GM18511 (cell line): Measurements from ENCODE around the gene RAB25.
A peak's percentile ranks its signal among the peaks of the same experiment; 100 is the strongest.

Source experiments
- ATAC-seq: cut with Tn5 transposase; IDR thresholded peaks from one replicate; pipeline ENCODE4 v1.9.1; 2021; ENCODE audit warnings: mild to moderate bottlenecking, moderate library complexity; ENCODE audit not compliant: unreplicated experiment

Gene RAB25

GRCh38 chr1:156078728-156079127 lies 17.8 kb downstream of the RAB25 start:
- no peak for ATAC-seq

DNA sequence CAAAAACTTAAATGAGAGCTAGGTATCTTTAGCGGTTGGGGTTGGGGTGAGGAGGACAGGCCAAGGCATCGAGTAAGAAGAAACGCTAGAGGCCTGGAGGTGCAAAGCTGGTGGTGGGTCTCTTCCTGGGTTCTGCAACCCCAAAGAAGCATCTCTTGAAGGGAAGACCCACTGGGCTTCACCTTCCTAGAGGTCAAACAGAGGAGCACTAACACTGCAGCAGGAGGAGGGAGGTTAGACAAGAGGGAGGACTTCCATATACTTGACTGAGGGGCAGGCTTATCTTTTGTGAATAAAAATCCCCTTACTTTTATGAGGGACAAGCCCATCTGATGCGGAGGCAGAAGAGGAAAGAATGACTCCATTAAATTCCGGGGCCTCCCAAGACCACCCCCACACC lies 18.8 kb downstream of the RAB25 start:
- no peak for ATAC-seq

GRCh38 chr1:156080241-156080862 lies 19.4 kb downstream of the RAB25 start:
- no peak for ATAC-seq

- no peak for ATAC-seq
Observed at GRCh38 chr1:156080863-156081179, 19.9 kb downstream of the RAB25 start.

- ATAC-seq = no peak
Observed at GRCh38 chr1:156081180-156081916, 20.4 kb downstream of the RAB25 start.

GRCh38 chr1:156081917-156082308 lies 21.0 kb downstream of the RAB25 start:
- no peak for ATAC-seq

- ATAC-seq = no peak
Observed at GRCh38 chr1:156082309-156083091, 21.5 kb downstream of the RAB25 start, which contains the start of gene MEX3A. Gene MEX3A (minus strand): TSS chr1:156082465. CDS start chr1:156081998, 467 bp downstream.

DNA sequence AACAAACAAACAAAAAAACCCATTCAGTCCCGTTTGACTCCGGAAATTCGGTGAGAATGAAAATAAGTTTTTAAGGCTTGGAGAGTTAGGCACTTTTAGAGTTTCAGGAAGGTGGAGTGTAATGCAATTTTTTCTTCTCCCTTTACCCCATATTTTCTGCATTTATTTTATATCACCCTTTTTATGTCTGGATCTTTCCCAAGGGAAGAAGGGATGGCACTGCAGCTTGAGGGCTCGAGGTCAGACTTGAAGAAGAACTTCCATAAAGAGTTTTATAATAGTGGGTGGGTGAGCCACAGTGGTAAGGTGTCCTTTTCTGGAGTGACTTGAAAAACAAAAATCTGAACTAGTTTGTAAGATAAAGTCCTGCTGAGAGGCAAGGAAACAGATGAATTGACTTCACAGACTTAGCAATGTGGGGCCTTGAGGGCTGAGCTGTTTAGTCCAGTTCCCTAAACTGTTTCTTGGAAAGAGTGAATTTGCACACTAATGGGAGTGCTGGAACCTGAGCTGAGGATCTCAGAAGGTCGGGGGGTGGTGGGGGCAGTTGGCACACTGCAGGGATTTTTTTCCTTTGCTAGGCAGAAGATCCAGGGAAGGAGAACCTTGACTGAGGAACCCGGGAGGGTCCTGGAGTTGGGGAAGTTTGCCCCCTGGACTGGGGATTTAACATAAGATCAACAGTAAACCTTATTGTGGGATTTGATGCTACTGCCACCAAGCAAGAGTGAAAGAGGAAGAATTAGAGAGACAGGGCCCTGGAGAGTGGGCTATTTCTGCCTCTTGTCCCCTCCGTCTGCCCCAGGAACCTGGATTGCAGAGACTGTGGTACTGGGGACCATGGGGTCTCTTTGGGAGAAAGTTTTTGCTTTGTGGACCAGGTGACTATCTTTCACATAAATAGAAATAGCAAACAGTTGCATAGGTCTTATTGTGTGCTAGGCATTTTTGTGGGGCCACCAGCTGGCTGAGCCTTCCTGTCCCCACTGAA lies 23.1 kb downstream of the RAB25 start:
- no peak for ATAC-seq

DNA sequence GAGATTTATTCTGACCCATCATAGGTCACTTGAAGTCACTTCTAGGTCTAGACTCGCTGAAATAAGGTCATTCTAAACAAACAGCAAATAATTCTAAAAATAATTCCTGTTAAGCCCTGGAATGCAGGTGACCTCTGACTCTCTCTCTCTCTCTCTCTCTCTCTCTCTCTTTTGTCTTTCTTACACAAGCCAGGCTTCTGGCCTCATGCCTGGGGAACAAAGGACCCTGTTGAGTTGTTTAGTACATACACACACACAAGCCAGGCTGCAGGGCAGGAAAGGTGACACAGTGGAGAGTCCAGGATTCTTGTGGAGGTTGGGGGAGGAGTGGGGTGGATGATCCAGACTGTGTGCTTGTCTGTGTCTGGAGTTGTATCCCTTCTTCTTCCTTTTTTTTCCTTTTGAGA lies 25.3 kb downstream of the RAB25 start:
- ATAC-seq = no peak

DNA sequence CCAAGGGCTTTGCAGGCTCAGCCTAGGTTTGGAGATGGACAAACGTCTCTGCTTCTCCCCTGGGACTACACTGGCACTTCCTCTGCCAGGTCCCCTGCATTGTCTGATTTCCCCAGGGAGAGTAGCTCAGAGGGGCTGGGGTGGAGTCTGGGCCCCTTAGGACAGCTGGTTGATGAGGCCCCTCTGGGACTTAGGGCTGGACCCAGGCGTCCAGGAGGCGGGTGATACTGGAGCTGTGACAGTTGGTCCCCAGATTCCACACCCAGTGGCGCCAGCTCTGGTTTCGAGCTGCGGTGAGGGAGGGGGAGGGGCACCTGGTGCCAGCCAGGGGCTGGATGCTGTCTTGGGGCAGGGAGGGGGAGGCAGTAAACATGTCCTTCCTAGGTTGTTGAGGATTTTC lies 28.7 kb downstream of the RAB25 start:
- no peak for ATAC-seq

DNA sequence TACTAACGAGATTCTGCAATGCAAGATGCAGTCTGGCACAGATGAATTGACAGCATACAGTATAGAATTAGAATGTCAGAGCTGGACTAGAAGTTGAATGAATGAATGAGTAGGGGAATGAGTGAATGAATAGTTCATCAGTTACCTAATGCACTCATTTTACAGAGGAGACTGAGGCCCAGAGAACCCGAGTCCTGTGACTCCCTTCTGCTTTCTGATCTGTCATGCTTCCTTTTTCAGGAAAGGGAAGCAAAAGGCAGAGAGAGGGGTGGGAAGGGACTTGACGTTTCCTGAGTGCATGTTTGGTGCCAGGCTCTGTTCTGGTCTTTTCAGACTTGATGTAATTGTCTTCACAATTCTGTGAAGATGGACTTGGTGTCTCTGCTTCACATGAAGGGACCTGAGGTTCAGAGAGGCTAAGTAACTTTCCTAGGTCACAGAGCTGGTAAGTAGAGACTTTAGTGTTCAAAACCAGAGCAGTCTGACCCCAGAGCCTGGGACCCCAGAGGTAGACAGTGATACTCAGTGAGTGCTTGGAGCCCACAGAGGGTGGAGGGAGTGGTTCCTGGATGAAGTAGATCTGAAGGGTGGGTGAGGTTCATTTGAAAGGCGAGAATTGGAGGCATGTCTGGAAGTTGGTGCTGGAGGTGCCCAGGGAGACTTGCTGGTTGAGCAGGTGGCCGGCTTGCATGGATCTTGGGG lies 29.3 kb downstream of the RAB25 start:
- no peak for ATAC-seq

- ATAC-seq = peak; percentile 58
Observed at GRCh38 chr1:156090840-156091188, 29.9 kb downstream of the RAB25 start.

DNA sequence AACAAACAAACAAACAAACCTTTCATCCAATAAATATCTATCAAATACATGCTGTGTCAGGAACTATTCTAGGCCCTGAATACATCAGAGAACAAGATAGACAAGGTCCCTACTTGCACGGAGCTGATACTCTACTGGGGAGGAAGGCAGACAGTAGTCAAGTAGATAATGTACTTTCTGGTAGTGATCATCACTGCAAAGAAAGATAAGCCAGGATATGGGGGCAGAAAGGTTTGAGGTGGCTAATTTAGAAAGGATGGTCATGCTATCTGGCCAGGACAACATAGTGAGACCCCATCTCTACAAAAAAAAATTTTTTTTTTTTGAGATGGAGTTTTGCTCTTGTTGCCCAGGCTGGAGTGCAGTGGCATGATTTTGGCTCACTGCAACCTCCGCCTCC lies 30.6 kb downstream of the RAB25 start:
- no peak for ATAC-seq

- no peak for ATAC-seq
Observed at GRCh38 chr1:156095906-156096508, 35.0 kb downstream of the RAB25 start.

DNA sequence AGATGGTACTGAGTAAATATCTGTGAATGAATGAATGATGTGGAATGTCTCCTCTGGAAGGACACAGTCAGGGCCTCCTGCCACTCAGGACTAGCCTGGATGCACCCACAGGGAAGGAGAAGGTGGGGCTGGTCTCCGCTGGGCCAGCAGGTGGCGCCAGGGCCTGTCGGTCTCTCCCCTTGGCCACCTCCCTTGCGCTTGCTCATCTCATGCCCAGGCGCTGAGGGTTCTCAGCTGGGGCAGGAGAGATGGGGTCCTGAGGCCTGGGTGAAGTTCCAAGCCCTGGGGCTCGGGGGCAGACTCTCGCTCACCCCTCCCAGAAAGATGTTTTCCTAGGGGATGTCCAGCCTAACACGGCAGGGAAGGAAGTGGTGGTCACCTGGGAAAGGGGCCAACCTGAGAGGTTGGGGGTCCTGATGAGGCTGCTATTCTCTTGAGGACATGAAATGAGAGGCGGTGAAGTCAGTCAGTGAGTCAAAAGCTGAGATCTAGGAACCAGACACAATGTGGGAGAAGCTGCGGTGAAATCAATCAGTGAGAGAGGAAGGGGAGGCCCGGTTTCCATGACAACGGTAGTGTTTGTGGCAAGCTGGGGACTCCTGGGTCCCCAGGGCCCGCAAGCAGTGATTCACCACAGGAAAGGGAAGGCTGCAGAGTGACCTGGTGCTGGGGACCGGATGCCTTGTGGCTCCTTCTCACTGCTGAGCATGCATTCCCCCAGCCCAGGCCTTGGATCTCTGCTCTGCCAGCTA lies 35.9 kb downstream of the RAB25 start:
- peak; percentile 69 for ATAC-seq

DNA sequence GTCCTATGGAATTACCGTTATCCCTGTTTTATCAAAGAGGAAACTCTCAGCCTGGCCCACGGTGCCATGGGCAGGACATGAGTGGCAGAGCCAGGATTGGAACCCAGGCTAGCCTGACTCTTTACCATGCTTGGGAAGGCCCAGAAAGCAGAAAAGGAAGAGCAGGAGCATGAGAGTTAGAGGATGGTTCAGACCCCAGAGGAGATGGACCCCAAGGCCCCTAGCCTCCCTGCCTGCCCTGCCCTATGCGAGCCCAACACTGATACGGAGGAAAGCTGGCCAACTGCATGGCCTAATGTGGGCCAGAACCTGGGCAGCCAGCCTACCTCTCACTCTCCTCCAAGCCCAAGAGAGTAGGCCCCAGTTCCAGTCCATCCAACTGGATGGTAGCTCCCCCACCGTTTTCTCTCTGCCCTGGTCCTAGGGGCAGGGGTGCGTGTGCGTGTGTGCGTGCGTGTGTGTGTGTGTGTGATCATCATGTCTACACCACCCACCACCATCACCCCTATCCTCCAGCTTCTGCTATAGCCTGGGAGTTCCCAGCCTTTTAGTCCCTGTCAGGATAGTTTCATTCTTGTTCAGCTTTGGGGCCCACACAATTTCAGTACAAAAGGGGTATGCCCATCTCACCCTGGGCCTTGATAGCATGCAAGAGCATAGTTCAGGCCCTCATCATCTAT lies 36.7 kb downstream of the RAB25 start:
- ATAC-seq = no peak

GRCh38 chr1:156098784-156099183 lies 37.8 kb downstream of the RAB25 start:
- ATAC-seq = no peak

DNA sequence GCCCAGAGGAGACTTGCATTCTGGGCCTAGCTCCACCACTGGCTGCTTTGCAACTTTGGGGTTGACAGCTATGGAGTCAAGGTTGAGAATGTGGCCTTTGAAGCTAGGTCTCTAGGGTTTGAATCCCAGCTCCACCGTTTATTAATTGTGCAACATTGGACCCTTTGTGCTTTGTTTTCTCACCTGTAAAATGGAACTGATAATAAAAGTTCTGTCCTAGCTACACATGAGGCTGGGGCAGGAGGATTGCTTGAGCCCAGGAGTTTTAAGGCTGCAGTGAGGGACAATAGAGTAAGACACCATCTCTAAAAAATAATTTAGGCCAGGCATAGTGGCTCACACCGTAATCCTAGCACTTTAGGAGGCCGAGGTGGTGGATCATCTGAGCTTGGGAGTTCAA lies 38.3 kb downstream of the RAB25 start:
- ATAC-seq = no peak
